GM12872 (cell line): ENCODE measurements around the gene ERCC1.

ENCODE experiments used
- TF ChIP-seq, protein P1 (sequence below): IDR thresholded peaks from 3 replicates; pipeline ENCODE4 v1.5.1; 2011; ENCODE audit warnings: low read depth, mild to moderate bottlenecking, low read length, moderate library complexity; ENCODE audit not compliant: insufficient read depth

Gene ERCC1

DNA sequence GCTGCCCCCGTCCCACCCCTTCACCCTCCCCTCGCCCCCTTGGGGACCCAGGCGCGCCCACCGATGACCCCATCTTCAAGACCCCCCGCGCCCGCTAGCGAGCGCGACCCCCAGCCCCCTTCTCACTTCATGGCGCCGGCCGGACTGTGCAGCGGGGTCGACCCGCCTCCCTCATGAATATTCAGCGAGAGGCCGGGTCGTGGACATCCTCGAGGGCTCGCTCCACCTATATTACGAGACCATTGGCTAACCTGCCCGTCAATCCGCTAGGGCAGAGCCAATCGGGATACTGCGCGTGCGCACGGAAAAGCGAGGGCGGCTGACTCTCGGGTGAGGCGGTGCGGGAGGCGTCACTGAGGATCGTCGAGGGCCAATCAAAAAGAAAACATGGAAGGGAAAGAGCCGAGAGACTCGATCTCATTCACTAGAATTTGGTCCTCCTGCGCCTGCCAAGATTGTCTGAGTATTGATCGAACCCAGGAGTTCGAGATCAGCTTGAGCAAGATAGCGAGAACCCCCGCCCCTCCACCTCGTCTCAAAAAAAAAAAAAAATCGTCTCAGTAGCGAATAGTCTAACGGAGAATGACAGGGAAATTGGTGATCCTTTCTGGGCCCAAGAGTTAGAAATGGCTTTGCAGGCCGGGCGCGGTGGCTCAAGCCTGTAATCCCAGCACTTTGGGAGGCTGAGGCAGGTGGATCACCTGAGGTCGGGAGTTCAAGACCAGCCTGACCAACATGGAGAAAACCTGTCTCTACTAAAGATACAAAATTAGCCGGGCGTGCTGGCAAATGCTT lies 53.1 kb downstream of the ERCC1 start, which contains the start of gene ERCC2:
TSS of gene ERCC2 (minus strand) at position 164 of the 795 bp plus-strand sequence. CDS start at position 131, 33 bp downstream.
- TF ChIP-seq, protein P1, sequence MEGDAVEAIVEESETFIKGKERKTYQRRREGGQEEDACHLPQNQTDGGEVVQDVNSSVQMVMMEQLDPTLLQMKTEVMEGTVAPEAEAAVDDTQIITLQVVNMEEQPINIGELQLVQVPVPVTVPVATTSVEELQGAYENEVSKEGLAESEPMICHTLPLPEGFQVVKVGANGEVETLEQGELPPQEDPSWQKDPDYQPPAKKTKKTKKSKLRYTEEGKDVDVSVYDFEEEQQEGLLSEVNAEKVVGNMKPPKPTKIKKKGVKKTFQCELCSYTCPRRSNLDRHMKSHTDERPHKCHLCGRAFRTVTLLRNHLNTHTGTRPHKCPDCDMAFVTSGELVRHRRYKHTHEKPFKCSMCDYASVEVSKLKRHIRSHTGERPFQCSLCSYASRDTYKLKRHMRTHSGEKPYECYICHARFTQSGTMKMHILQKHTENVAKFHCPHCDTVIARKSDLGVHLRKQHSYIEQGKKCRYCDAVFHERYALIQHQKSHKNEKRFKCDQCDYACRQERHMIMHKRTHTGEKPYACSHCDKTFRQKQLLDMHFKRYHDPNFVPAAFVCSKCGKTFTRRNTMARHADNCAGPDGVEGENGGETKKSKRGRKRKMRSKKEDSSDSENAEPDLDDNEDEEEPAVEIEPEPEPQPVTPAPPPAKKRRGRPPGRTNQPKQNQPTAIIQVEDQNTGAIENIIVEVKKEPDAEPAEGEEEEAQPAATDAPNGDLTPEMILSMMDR, result no peak

DNA sequence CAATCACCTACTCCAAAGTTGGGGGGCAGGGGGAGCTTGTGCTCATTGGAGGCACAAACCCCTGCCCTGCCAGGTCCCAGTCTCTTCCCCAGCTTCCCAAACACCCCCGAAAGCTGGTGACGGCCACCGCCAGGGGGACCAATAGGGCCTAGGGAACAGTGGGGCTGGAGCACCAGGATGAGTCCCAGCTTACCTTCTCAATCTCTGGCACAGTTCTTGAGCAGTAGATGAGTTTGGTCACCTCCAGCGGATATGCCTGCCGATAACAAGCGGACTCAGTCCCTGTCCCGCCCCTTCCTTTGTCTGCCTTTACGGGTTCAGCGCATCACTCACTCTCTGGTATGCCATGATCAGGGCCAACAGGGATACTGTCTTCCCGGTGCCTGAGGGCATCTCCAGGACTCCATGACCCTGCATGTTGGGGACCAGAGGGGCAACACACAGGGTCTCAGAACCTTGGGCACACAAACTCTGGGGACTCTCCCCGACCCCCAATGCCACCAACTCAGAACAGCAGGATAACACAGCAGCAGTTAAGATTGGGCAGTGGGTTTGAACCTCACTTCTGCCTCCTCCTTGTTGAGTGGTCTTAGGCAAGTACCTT lies 54.9 kb downstream of the ERCC1 start:
- TF ChIP-seq, protein P1, result no peak

DNA sequence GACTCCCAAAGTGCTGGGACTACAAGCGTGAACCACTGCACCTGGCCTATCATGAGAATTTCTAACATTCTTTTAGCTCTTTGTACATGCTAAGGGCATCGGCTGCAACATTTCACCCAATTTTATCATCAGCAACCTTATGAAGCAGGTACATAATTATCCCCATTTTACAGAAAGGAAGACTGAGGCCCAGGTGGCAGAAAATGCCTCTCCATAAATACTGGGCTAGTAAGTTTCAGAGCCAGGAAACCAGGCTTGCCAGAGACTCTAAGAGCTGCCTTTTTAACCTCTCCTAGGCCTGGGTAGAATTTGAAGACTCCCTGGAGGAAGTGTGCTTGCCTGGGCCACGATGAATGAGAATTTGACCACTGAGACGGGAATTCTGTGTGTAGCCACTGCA lies 55.6 kb downstream of the ERCC1 start:
- TF ChIP-seq, protein P1, result no peak

DNA sequence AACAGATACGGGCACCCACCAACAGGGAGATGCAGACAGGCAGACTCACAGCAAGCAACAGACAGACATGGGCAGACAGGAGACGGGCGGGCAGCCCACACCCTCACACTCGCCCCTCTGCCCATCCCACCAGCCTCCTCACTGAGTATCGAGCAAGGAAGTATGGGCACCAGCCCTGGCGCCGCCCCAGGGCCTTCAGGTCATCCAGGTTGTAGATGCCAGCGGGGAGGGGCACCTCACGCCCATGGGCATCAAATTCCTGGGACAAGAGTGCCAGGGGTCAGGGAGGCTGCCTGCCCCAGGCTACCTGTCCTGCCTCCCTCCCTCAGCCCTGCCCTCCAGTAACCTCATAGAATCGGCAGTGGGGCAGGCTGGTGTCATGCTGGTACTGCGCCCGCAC lies 59.0 kb downstream of the ERCC1 start:
- TF ChIP-seq, protein P1, result no peak

DNA sequence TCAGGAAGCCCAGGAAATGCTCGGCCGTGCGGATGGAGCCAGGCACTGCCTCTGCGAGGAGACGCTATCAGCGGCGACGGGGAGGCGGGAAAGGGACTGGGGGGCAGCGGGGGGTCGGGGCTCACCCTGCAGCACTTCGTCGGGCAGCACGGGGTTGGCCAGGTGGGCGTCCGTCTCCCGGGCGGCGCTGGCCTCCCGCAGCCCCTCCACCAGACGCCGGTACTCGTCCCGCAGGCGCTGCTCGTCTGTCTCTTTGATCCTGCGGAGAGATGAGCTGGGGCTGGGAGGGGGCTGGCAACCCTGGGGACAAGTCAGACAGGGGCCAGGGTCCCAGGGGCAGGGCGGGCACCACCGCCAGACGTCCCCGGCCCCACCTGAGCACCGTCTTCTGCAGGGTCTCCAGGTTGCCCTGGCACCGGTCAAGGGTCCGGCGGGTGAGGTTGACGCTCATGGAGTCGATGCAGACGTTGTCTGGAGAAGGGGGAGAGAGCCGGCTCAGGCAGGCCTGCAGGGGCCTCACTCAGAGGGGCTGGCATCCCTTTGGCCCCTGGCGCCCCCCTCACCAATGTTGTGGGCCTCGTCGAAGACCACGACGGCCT lies 59.8 kb downstream of the ERCC1 start:
- TF ChIP-seq, protein P1, result no peak

DNA sequence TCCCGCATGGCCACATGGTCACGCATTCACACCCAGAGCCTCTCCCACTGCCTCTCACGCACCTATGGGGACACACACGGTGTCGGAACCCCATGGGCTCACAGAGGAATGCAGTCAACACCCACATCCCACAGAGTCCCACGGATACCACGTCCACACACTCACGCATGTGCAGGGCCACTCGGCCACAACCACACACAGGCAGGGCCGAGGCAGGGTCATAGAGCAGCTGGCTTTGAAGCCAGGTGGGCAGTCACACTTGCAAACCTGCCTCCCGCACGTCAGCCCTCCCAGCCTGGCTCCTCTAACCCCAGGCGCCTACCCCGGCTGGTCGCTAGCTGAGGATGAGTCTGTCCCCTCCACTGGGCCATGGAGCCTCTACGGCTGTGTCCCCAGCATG lies 61.4 kb downstream of the ERCC1 start:
- TF ChIP-seq, protein P1, result no peak

DNA sequence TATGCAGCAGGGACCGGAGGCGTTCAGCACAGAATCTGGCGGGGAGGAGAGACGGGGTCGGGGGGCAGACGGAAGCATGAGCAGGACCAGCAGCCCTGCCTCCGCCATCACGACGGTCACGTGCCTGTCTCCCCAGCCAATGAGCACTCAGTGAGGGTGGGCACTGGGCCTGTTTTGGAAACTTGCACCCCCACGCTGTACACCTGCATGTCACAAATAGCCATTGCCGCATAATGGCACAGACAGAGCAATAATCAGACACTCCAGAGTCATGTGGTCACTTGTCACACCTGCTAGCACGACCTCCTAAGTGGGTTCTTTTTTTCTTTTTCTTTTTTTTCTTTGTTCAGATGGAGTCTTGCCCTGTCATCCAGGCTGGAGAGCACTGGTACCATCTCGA lies 62.1 kb downstream of the ERCC1 start:
- TF ChIP-seq, protein P1, result no peak
